Glomerular visceral epithelial cell (primary cell): ENCODE data around the gene CFL1.
A peak's percentile ranks its signal among the peaks of the same experiment; 100 is the strongest.
"Not testable (repeated sequence)": the region's sequence is repeated elsewhere in the genome, so short reads cannot be mapped to it uniquely, and the experiment has no call there.

ENCODE experiments used
- DNase-seq: peaks from one replicate; pipeline ENCODE4 v3.0.0-alpha.2; 2016; ENCODE audit errors: extremely low spot score

Gene CFL1

GRCh38 chr11:65842144-65842543 lies 15.8 kb downstream of the CFL1 start:
- no peak for DNase-seq

- no peak for DNase-seq
These were observed 23.8 kb downstream of the CFL1 start for GRCh38 chr11:65834202-65834601.

GRCh38 chr11:65833297-65834030 lies 24.5 kb downstream of the CFL1 start, which contains the start of gene SNX32:
Gene SNX32, plus strand, starts transcription at chr11:65833963. Its CDS starts 103 bp downstream, at chr11:65834066.
- DNase-seq, result peak; percentile 41

GRCh38 chr11:65832231-65832630 lies 25.7 kb downstream of the CFL1 start:
- DNase-seq, result not testable (repeated sequence)

GRCh38 chr11:65829459-65829858 lies 28.5 kb downstream of the CFL1 start:
- DNase-seq, result no peak

- no peak for DNase-seq
These were observed 30.8 kb downstream of the CFL1 start for GRCh38 chr11:65826984-65827735.

GRCh38 chr11:65822776-65823528 lies 35.0 kb downstream of the CFL1 start:
- no peak for DNase-seq

GRCh38 chr11:65821107-65821506 lies 36.9 kb downstream of the CFL1 start:
- DNase-seq, result no peak

- DNase-seq, result peak; percentile 86
These were observed 39.9 kb downstream of the CFL1 start for GRCh38 chr11:65817835-65818680.

- DNase-seq, result peak; percentile 22
These were observed 40.6 kb downstream of the CFL1 start for GRCh38 chr11:65817312-65817834.

- DNase-seq, result no peak
These were observed 41.3 kb downstream of the CFL1 start for GRCh38 chr11:65816696-65817095.

GRCh38 chr11:65814986-65815565 lies 42.9 kb downstream of the CFL1 start:
- no peak for DNase-seq

- no peak for DNase-seq
These were observed 43.6 kb downstream of the CFL1 start for GRCh38 chr11:65814131-65814985.

- DNase-seq, result no peak
These were observed 46.1 kb downstream of the CFL1 start for GRCh38 chr11:65811764-65812475.

- DNase-seq, result no peak
These were observed 47.7 kb downstream of the CFL1 start for GRCh38 chr11:65810046-65810868.

GRCh38 chr11:65809496-65809895 lies 48.5 kb downstream of the CFL1 start:
- no peak for DNase-seq

- DNase-seq, result no peak
These were observed 49.1 kb downstream of the CFL1 start for GRCh38 chr11:65808744-65809341.

GRCh38 chr11:65806979-65807378 lies 51.0 kb downstream of the CFL1 start:
- DNase-seq, result no peak
